Endothelial cell of umbilical vein (primary cell): ENCODE measurements around the gene DENND2A. TPM values are rescaled to one million over a fixed set of nuclear protein-coding genes. Genes with fewer than 3 reads are reported as not detected.

Source experiments
- BruUV-seq: library from RNA; stranded (reverse); fragments of 400-500 nt; replicated peaks from 2 replicates; lab custom pipeline; 2021; lab: Mats Ljungman, UMichigan
- CTCF ChIA-PET: fragments of 300-600, 350-600 bp; sonication (Branson Sonifier 250); formaldehyde crosslinking; loops from one replicate; lab custom pipeline; 2021; ENCODE audit warnings: antibody characterized with exemption, inconsistent platforms; lab: Charles Lee
- POLR2A ChIA-PET: fragments of 300-600, 350-600 bp; sonication (Branson Sonifier 250); formaldehyde crosslinking; loops from one replicate; lab custom pipeline; 2021; ENCODE audit warnings: antibody characterized with exemption, inconsistent platforms; lab: Charles Lee
- DNase-seq: peaks from one replicate; pipeline ENCODE4 v3.0.0-alpha.2; 2011; ENCODE audit warnings: low read depth, low spot score
- FAIRE-seq: peaks from 2 replicates; lab custom pipeline; 2011; peaks lifted over from hg19 to GRCh38; lab: Jason Lieb, UNC
- H2AFZ ChIP-seq: 2 replicates; pipeline ENCODE4 v1.6.0; 2012; ENCODE audit warnings: low read depth, low read length, control low read depth, inconsistent platforms
- H3K27ac ChIP-seq: 2 replicates; pipeline ENCODE4 v1.5.1; 2011; ENCODE audit warnings: low read depth, mild to moderate bottlenecking, control low read depth, low read length, moderate library complexity; ENCODE audit not compliant: insufficient read depth
- H3K27me3 ChIP-seq, 2 experiments: 2 replicates each; pipeline versions ENCODE4 v1.6.0 to v1.6.1; 2011; ENCODE audit warnings: low read length in 2 of 2, mixed read lengths in 1 of 2; ENCODE audit not compliant: control insufficient read depth in 2 of 2, insufficient read depth in 2 of 2
- H3K36me3 ChIP-seq, 2 experiments: 2 replicates in 1 of 2; 3 replicates in 1 of 2; pipeline ENCODE4 v1.5.1; 2011; ENCODE audit warnings: low read length in 2 of 2, mild to moderate bottlenecking in 1 of 2, moderate library complexity in 1 of 2; ENCODE audit not compliant: control insufficient read depth in 2 of 2, insufficient read depth in 2 of 2; ENCODE audit errors: extremely low read depth in 1 of 2
- H3K4me1 ChIP-seq: 3 replicates; pipeline ENCODE4 v1.5.1; 2011; ENCODE audit warnings: mild to moderate bottlenecking, low read length; ENCODE audit not compliant: control insufficient read depth, insufficient read depth; ENCODE audit errors: extremely low read depth
- H3K4me2 ChIP-seq: 2 replicates; pipeline ENCODE4 v1.6.1; 2011; ENCODE audit warnings: low read length, control low read depth, mixed read lengths; ENCODE audit not compliant: insufficient read depth
- H3K4me3 ChIP-seq, 3 experiments: fragments of 200-600 bp in 1 of 3; sonication (generic), shearing (Covaris generic) in 1 of 3; replicated peaks in 1 of 3; 2 replicates each; pipeline ENCODE4 v1.5.1; 2011 to 2016; ENCODE audit warnings: control low read depth in 3 of 3, low read length in 3 of 3, mild to moderate bottlenecking in 2 of 3, inconsistent platforms in 1 of 3, low read depth in 1 of 3, moderate library complexity in 1 of 3; ENCODE audit not compliant: insufficient read depth in 1 of 3
- H3K79me2 ChIP-seq: 2 replicates; pipeline ENCODE4 v1.6.0; 2012; ENCODE audit warnings: low read length, inconsistent platforms; ENCODE audit not compliant: control insufficient read depth, insufficient read depth
- H3K9ac ChIP-seq: replicated peaks from 2 replicates; pipeline ENCODE3; 2011; ENCODE audit warnings: low read length, control low read depth; ENCODE audit not compliant: insufficient read depth; ENCODE audit errors: extremely low read depth
- H3K9me1 ChIP-seq: replicated peaks from 3 replicates; pipeline ENCODE4 v1.6.0; 2011; ENCODE audit warnings: mild to moderate bottlenecking, low read length; ENCODE audit not compliant: control insufficient read depth, insufficient read depth; ENCODE audit errors: extremely low read depth
- H3K9me3 ChIP-seq: replicated peaks from 2 replicates; pipeline ENCODE4 v1.5.1; 2012; ENCODE audit warnings: low read length, inconsistent platforms; ENCODE audit not compliant: control insufficient read depth, insufficient read depth
- H4K20me1 ChIP-seq: replicated peaks from 2 replicates; pipeline ENCODE3; 2011; ENCODE audit warnings: mild to moderate bottlenecking, low read length; ENCODE audit not compliant: control insufficient read depth, insufficient read depth; ENCODE audit errors: extremely low read depth
- MYC ChIP-seq: IDR thresholded peaks from one replicate; pipeline ENCODE4 v1.6.1; 2011; ENCODE audit warnings: mild to moderate bottlenecking, low read depth, low read length
- POLR2A ChIP-seq: IDR thresholded peaks from 2 replicates; pipeline ENCODE4 v1.6.1; 2012; ENCODE audit warnings: low read depth, mild to moderate bottlenecking, control low read depth, low read length
- POLR2AphosphoS5 ChIP-seq: IDR thresholded peaks from 2 replicates; pipeline ENCODE4 v1.6.1; 2012; ENCODE audit warnings: low read depth, mild to moderate bottlenecking, control low read depth, low read length, moderate library complexity; ENCODE audit not compliant: insufficient read depth
- dilution Hi-C: fragments of 300-500 bp; cut with MboI; formaldehyde crosslinking; loops from one replicate; pipeline ENCODE4 v1.15.0; 2019; ENCODE audit warnings: low sequenced_read_pairs; ENCODE audit not compliant: extremely low pct_ligation_motif_present
- intact Hi-C: fragments of 100-400 bp; cut with micrococcal nuclease; formaldehyde crosslinking; loops from one replicate; pipeline ENCODE4 v1.10.0; 2022
- polyA plus RNA-seq, 4 experiments: library from polyadenylated mRNA; depleted of rRNA in 3 of 4; stranded (reverse) in 3 of 4; unstranded in 1 of 4; fragments of >200 nt; gene quantifications; 2 replicates each; pipeline versions ENCODE4 v1.2.1 to v1.2.3, GENCODE V29; 2011 to 2012; ENCODE audit warnings: missing spikeins in 1 of 4
- total RNA-seq: library from RNA; stranded (reverse); gene quantifications from 2 replicates; pipeline ENCODE4 v1.2.3, GENCODE V29; 2021
- TF ChIP-seq, protein P1 (sequence below), 2 donors: IDR thresholded peaks; 1 replicate in 1 of 2; 2 replicates in 1 of 2; pipeline ENCODE4 v1.5.1; 2011; ENCODE audit warnings: low read length in 2 of 2, mild to moderate bottlenecking in 2 of 2, moderate library complexity in 2 of 2, control low read depth in 1 of 2, inconsistent platforms in 1 of 2, low read depth in 1 of 2; ENCODE audit not compliant: insufficient read depth in 1 of 2; ENCODE audit errors: extremely low read depth in 1 of 2
- TF ChIP-seq, protein P2 (sequence below): IDR thresholded peaks from 2 replicates; pipeline ENCODE4 v1.6.1; 2011; ENCODE audit not compliant: insufficient read depth, insufficient read length

DENND2A gene
- total and polyA plus RNA-seq, 2 donors (not counting 3 experiments of a cell fraction or from before 2014, with no cell fraction given), result 0.33 TPM; not detected in 1

DNA sequence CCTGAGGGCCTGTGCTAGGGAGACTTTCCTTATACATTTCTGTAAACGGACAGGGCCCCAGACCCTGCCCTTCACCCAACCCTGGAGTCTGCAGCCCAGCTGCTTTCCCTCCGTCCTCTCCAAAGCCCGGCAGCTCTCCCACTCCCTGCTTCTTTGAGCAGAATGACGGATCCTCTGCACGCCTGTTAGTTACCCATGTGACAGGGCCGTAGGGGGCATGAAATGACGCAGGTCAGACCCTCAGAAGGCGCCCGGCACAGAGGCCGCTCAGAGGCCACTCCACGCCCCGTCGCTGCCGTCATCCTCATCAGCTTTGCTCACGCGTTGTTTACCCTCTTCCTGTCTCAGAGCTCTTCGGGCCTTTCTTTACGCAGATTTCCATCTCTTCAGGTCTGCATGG is 101.2 kb downstream of the DENND2A start:
- intact Hi-C loops (no loop called here), dilution Hi-C loops (no loop called here)
- Histone ChIP-seq H2AFZ (no peak overlapping the region), H3K4me2 (no peak overlapping the region), H3K79me2 (no peaks in the 10 kb centered on the region), H3K9ac (no peak overlapping the region), H3K4me3 (no peak overlapping the region), H3K9me3 (no peaks in the 10 kb centered on the region), H3K36me3 (no peaks in the 10 kb centered on the region), H3K4me1 (no peaks in the 10 kb centered on the region), H4K20me1 (no peaks in the 10 kb centered on the region), H3K27ac (no peak overlapping the region), H3K27me3 (no peaks in the 10 kb centered on the region), H3K9me1 (no peaks in the 10 kb centered on the region)
- DNase-seq (no peak), FAIRE-seq (no peak)
- ChIA-PET POLR2A (no interaction called here), CTCF (no interaction called here)
- no TSS peak for BruUV-seq
- TF ChIP-seq MYC (no peak), POLR2A (no peak)
- TF ChIP-seq, protein P1, sequence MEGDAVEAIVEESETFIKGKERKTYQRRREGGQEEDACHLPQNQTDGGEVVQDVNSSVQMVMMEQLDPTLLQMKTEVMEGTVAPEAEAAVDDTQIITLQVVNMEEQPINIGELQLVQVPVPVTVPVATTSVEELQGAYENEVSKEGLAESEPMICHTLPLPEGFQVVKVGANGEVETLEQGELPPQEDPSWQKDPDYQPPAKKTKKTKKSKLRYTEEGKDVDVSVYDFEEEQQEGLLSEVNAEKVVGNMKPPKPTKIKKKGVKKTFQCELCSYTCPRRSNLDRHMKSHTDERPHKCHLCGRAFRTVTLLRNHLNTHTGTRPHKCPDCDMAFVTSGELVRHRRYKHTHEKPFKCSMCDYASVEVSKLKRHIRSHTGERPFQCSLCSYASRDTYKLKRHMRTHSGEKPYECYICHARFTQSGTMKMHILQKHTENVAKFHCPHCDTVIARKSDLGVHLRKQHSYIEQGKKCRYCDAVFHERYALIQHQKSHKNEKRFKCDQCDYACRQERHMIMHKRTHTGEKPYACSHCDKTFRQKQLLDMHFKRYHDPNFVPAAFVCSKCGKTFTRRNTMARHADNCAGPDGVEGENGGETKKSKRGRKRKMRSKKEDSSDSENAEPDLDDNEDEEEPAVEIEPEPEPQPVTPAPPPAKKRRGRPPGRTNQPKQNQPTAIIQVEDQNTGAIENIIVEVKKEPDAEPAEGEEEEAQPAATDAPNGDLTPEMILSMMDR (IDR thresholded peaks at IDR 0.05; ENCODE audit: extremely low read depth in 1 of 2, insufficient read depth in 1 of 2, low read depth in 1 of 2, low read length in 2 of 2), result no peak

DNA sequence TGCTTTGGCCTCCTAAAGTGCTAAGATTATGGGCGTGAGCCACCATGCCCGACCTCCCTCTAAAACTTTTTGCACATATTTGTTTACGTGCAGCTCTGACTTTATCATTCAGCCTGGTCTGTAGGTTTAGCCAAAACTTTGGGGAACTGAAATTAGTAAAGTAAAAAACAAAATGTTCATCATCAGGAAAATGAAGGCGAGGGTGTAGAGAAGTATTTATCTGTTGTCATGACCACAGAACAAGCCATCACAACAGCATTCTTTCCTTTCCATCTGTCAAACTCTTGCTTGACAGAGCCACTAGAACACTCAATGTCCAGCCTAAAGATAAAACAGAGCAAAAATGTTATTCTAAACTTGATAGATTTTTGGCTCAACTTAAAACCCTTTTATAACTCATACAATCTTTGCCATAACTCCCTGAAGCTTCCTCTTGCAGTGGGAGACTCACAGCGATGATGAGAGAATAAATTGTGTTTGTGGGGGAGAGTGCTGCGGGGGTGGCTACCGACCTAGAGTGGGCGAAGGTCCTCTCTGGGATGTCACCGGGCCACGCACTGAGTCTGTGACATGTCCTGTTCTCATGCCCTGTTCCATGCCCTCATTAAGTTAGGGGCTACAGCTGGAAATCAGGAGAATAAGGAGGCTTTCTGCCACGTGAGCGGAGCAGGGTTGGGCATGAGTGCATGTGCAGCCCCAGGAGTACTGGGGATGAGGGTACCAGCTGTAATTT is 102.7 kb downstream of the DENND2A start:
- dilution Hi-C loops, result no loop called here
- DNase-seq (no peak), FAIRE-seq (no peak)
- intact Hi-C loops, result no loop called here
- ChIA-PET POLR2A (no interaction called here), CTCF (interaction anchor here (0.6 to 3.5 kb wide), 4 partner anchors 13 to 116 kb away, joined by 3 to 17 read pairs (median 3); no protein-coding TSS in a partner anchor)
- H3K9me3 ChIP-seq, result no peaks in the 10 kb centered on the region
- BruUV-seq, result no TSS peak
- H3K9ac ChIP-seq, result no peak overlapping the region
- H3K4me1 ChIP-seq, result no peaks in the 10 kb centered on the region
- no peaks in the 10 kb centered on the region for H3K79me2 ChIP-seq
- H3K4me2 ChIP-seq, result no peak overlapping the region
- no peak overlapping the region for H3K4me3 ChIP-seq
- H4K20me1 ChIP-seq, result no peaks in the 10 kb centered on the region
- no peak for TF ChIP-seq MYC
- TF ChIP-seq, protein P2, sequence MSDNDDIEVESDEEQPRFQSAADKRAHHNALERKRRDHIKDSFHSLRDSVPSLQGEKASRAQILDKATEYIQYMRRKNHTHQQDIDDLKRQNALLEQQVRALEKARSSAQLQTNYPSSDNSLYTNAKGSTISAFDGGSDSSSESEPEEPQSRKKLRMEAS, result no peak
- TF ChIP-seq POLR2A, result no peak
- TF ChIP-seq, protein P1 (IDR thresholded peaks at IDR 0.05; ENCODE audit: extremely low read depth in 1 of 2, insufficient read depth in 1 of 2, low read depth in 1 of 2, low read length in 2 of 2), result no peak
- no peak for TF ChIP-seq POLR2AphosphoS5
- H2AFZ ChIP-seq, result no peak overlapping the region
- H3K9me1 ChIP-seq, result no peaks in the 10 kb centered on the region
- no peaks in the 10 kb centered on the region for H3K36me3 ChIP-seq
- H3K27me3 ChIP-seq, result no peaks in the 10 kb centered on the region
- H3K27ac ChIP-seq, result no peak overlapping the region
